H9 (cell line): ENCODE data around the gene ADCY5. TPM values are rescaled to one million over a fixed set of nuclear protein-coding genes. Genes with fewer than 3 reads are reported as not detected.
A peak's percentile ranks its signal among the peaks of the same experiment; 100 is the strongest.

Experiments
- DNase-seq: peaks from one replicate; pipeline ENCODE4 v3.0.0-alpha.2; 2017
- H2AFZ ChIP-seq: one replicate; pipeline ENCODE4 v1.6.1; 2013; ENCODE audit warnings: mild to moderate bottlenecking, low read length, control low read depth, moderate library complexity
- H2AK5ac ChIP-seq: 2 replicates; pipeline ENCODE4 v1.6.1; 2013; ENCODE audit warnings: low read length, control low read depth, mixed read lengths; ENCODE audit not compliant: insufficient read length
- H2BK120ac ChIP-seq: one replicate; pipeline ENCODE4 v1.6.1; 2013; ENCODE audit warnings: low read depth, mild to moderate bottlenecking, low read length, control low read depth, inconsistent platforms; ENCODE audit not compliant: poor library complexity, severe bottlenecking
- H2BK12ac ChIP-seq: 2 replicates; pipeline ENCODE4 v1.6.1; 2013; ENCODE audit warnings: low read length, control low read depth, mixed read lengths, low read depth; ENCODE audit not compliant: insufficient read length
- H2BK15ac ChIP-seq: 2 replicates; pipeline ENCODE4 v1.6.1; 2013; ENCODE audit warnings: low read depth, low read length, control low read depth
- H2BK20ac ChIP-seq: one replicate; pipeline ENCODE4 v1.6.1; 2013; ENCODE audit warnings: low read depth, mild to moderate bottlenecking, low read length, control low read depth, inconsistent platforms; ENCODE audit not compliant: poor library complexity, severe bottlenecking
- H2BK5ac ChIP-seq: 2 replicates; pipeline ENCODE4 v1.6.1; 2013; ENCODE audit warnings: low read length, control low read depth, mixed read lengths; ENCODE audit not compliant: insufficient read length
- H3K14ac ChIP-seq: 2 replicates; pipeline ENCODE4 v1.6.1; 2013; ENCODE audit warnings: low read length, control low read depth; ENCODE audit not compliant: insufficient read depth
- H3K18ac ChIP-seq: 2 replicates; pipeline ENCODE4 v1.6.1; 2013; ENCODE audit warnings: low read depth, mild to moderate bottlenecking, mixed read lengths, low read length, control low read depth; ENCODE audit not compliant: insufficient read length
- H3K23ac ChIP-seq: 2 replicates; pipeline ENCODE4 v1.6.1; 2013; ENCODE audit warnings: low read length, control low read depth, mixed read lengths, low read depth; ENCODE audit not compliant: insufficient read length
- H3K23me2 ChIP-seq: 2 replicates; pipeline ENCODE4 v1.6.1; 2013; ENCODE audit warnings: low read depth, mild to moderate bottlenecking, mixed read lengths, low read length, control low read depth; ENCODE audit not compliant: insufficient read length, poor library complexity, severe bottlenecking
- H3K27ac ChIP-seq: 2 replicates; pipeline ENCODE4 v1.5.1; 2013; ENCODE audit warnings: low read length, control low read depth, mixed read lengths, low read depth; ENCODE audit not compliant: insufficient read length
- H3K27me3 ChIP-seq: 2 replicates; pipeline ENCODE4 v1.6.1; 2013; ENCODE audit warnings: low read length, control low read depth, inconsistent platforms; ENCODE audit not compliant: insufficient read depth
- H3K4ac ChIP-seq: 2 replicates; pipeline ENCODE4 v1.6.1; 2013; ENCODE audit warnings: low read depth, mild to moderate bottlenecking, control low read depth, inconsistent platforms, low read length, moderate library complexity
- H3K4me1 ChIP-seq: 2 replicates; pipeline ENCODE4 v1.6.1; 2013; ENCODE audit warnings: low read length, control low read depth, inconsistent platforms; ENCODE audit not compliant: insufficient read depth
- H3K4me2 ChIP-seq: 2 replicates; pipeline ENCODE4 v1.6.1; 2013; ENCODE audit warnings: low read length, control low read depth, mixed read lengths; ENCODE audit not compliant: insufficient read length, insufficient read depth
- H3K56ac ChIP-seq: 2 replicates; pipeline ENCODE4 v1.6.1; 2013; ENCODE audit warnings: low read depth, mild to moderate bottlenecking, mixed read lengths, low read length, control low read depth; ENCODE audit not compliant: insufficient read length
- H3K79me1 ChIP-seq: 2 replicates; pipeline ENCODE4 v1.6.1; 2013; ENCODE audit warnings: low read depth, mild to moderate bottlenecking, moderate library complexity, low read length, control low read depth, inconsistent platforms; ENCODE audit not compliant: insufficient read depth, poor library complexity, severe bottlenecking
- H3K79me2 ChIP-seq: 2 replicates; pipeline ENCODE4 v1.6.1; 2013; ENCODE audit warnings: low read length, control low read depth, inconsistent platforms; ENCODE audit not compliant: insufficient read depth
- H3K9ac ChIP-seq: 2 replicates; pipeline ENCODE4 v1.6.1; 2013; ENCODE audit warnings: low read length, control low read depth, mixed read lengths; ENCODE audit not compliant: insufficient read length; ENCODE audit errors: extremely low read depth
- H3K9me3 ChIP-seq: one replicate; pipeline ENCODE4 v1.6.1; 2013; ENCODE audit warnings: low read depth, low read length, inconsistent platforms; ENCODE audit not compliant: control insufficient read depth
- H3T11ph ChIP-seq: one replicate; pipeline ENCODE4 v1.6.1; 2013; ENCODE audit warnings: mild to moderate bottlenecking, low read length, control low read depth, inconsistent platforms
- H4K20me1 ChIP-seq: one replicate; pipeline ENCODE4 v1.6.1; 2013; ENCODE audit not compliant: control insufficient read depth, insufficient read length, insufficient read depth
- H4K5ac ChIP-seq: 2 replicates; pipeline ENCODE4 v1.6.1; 2013; ENCODE audit warnings: low read depth, mild to moderate bottlenecking, mixed read lengths, low read length, control low read depth; ENCODE audit not compliant: insufficient read length
- H4K8ac ChIP-seq: replicated peaks from 2 replicates; pipeline ENCODE4 v1.6.1; 2013; ENCODE audit warnings: low read length, control low read depth, mixed read lengths, low read depth; ENCODE audit not compliant: insufficient read length
- H4K91ac ChIP-seq: 2 replicates; pipeline ENCODE4 v1.6.1; 2013; ENCODE audit warnings: low read depth, mild to moderate bottlenecking, moderate library complexity, mixed read lengths, low read length, control low read depth; ENCODE audit not compliant: insufficient read length
- H3K27ac Mint-ChIP-seq, 3 experiments: 2 replicates in 2 of 3; 3 replicates in 1 of 3; pipeline ENCODE4 v1.8.0; 2020 to 2021; ENCODE audit warnings: mixed read lengths in 3 of 3, mild to moderate bottlenecking in 1 of 3, moderate library complexity in 1 of 3
- H3K27me3 Mint-ChIP-seq: 2 replicates; pipeline ENCODE4 v1.8.0; 2021; ENCODE audit warnings: low read depth, mild to moderate bottlenecking, moderate library complexity, mixed read lengths
- H3K36me3 Mint-ChIP-seq, 3 experiments: 2 replicates in 2 of 3; 3 replicates in 1 of 3; pipeline ENCODE4 v1.8.0; 2020 to 2021; ENCODE audit warnings: low read depth in 3 of 3, mixed read lengths in 3 of 3; ENCODE audit not compliant: insufficient read depth in 1 of 3
- H3K4me1 Mint-ChIP-seq, 2 experiments: 2 replicates each; pipeline ENCODE4 v1.8.0; 2020; ENCODE audit warnings: mixed read lengths in 2 of 2
- H3K4me3 Mint-ChIP-seq, 2 experiments: 2 replicates in 1 of 2; 3 replicates in 1 of 2; pipeline ENCODE4 v1.8.0; 2020 to 2021; ENCODE audit warnings: mild to moderate bottlenecking in 2 of 2, mixed read lengths in 2 of 2, moderate library complexity in 1 of 2
- H3K9me3 Mint-ChIP-seq, 2 experiments: 2 replicates in 1 of 2; 3 replicates in 1 of 2; pipeline ENCODE4 v1.8.0; 2020; ENCODE audit warnings: mild to moderate bottlenecking in 2 of 2, mixed read lengths in 2 of 2, moderate library complexity in 1 of 2
- WGBS: extraction: QIAGEN DNeasy Blood & Tissue Kit; methylation state at CpG from one replicate; pipeline ENCODE4 v1.1.7; 2013; ENCODE audit warnings: missing lambda C conversion rate, low lambda C conversion rate, mixed read lengths; ENCODE audit not compliant: insufficient read length; ENCODE audit errors: extremely low coverage; 5-methylcytosine and 5-hydroxymethylcytosine counted together
- total RNA-seq: library from RNA; stranded (reverse); gene quantifications from 2 replicates; pipeline ENCODE4 v1.2.1, GENCODE V29; 2021
- TF ChIP-seq, protein P1 (sequence below): fragments of 200-600 bp; sonication (generic); conservative IDR thresholded peaks from 3 replicates; pipeline ENCODE4 v1.8.0; 2021; ENCODE audit warnings: antibody characterized with exemption, mild to moderate bottlenecking

ADCY5 gene
- total RNA-seq, 1 experiment from 2014 or later, result 5.0 TPM

DNA sequence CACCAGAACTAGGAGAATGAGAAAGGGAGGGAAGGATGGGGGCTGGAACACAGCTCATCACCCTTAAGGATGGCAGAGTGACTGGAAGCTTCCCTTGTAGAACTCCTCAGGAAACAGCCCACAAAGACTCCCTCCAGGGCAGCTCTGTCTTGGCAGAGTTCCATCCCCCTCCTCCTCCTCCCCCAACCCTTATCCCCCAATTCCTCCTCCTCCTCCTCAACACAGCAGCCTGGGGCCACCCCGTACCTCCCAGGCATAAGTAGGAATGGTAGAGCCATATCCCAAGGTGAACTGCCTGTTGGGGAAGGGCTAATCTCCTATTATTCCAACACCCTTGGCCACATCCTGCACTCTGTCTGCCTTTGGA lies 38.8 kb downstream of the ADCY5 start:
- Histone ChIP-seq H3K27ac (no peak overlapping the region), H3K23ac (no peak overlapping the region), H4K20me1 (no peaks in the 10 kb centered on the region), H2BK15ac (no peak overlapping the region), H2AFZ (no peak overlapping the region), H3K27me3 (no peaks in the 10 kb centered on the region), H3K4ac (no peak overlapping the region), H2BK120ac (no peak overlapping the region), H3K79me2 (no peaks in the 10 kb centered on the region), H2BK5ac (no peak overlapping the region), H3K23me2 (peaks cover 4% of the 10 kb centered on the region), H2BK20ac (no peak overlapping the region), H3K9ac (no peak overlapping the region), H4K8ac (no peak overlapping the region), H4K5ac (no peak overlapping the region), H2BK12ac (no peak overlapping the region), H2AK5ac (no peak overlapping the region), H3K9me3 (no peaks in the 10 kb centered on the region), H3K56ac (no peak overlapping the region), H3K4me2 (no peak overlapping the region), H3K18ac (peak overlapping the region; percentile 15), H3K4me1 (peaks cover 2% of the 10 kb centered on the region), H3T11ph (no peak overlapping the region), H4K91ac (no peak overlapping the region), H3K14ac (no peak overlapping the region), H3K79me1 (no peaks in the 10 kb centered on the region)
- H3K27ac Mint-ChIP-seq, result no peak overlapping the region; a peak in 1 of 7 replicates
- no peaks in the 10 kb centered on the region; a peak in 1 of 5 replicates for H3K9me3 Mint-ChIP-seq
- H3K4me3 Mint-ChIP-seq, result no peak overlapping the region
- H3K27me3 Mint-ChIP-seq, result peaks cover 2% of the 10 kb centered on the region
- H3K36me3 Mint-ChIP-seq, result no peaks in the 10 kb centered on the region; a peak in 1 of 7 replicates
- no CpG with 5 or more reads among the region's 1 CpG for WGBS
- no peak for DNase-seq
- H3K4me1 Mint-ChIP-seq, result peaks cover 18 to 50% of the 10 kb centered on the region in 2 experiments
- TF ChIP-seq, protein P1, sequence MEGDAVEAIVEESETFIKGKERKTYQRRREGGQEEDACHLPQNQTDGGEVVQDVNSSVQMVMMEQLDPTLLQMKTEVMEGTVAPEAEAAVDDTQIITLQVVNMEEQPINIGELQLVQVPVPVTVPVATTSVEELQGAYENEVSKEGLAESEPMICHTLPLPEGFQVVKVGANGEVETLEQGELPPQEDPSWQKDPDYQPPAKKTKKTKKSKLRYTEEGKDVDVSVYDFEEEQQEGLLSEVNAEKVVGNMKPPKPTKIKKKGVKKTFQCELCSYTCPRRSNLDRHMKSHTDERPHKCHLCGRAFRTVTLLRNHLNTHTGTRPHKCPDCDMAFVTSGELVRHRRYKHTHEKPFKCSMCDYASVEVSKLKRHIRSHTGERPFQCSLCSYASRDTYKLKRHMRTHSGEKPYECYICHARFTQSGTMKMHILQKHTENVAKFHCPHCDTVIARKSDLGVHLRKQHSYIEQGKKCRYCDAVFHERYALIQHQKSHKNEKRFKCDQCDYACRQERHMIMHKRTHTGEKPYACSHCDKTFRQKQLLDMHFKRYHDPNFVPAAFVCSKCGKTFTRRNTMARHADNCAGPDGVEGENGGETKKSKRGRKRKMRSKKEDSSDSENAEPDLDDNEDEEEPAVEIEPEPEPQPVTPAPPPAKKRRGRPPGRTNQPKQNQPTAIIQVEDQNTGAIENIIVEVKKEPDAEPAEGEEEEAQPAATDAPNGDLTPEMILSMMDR, result no peak
